Heart left ventricle (tissue), 13 donors: Measurements from ENCODE around the gene OSBPL10.

Experiments used
- CTCF ChIP-seq, 12 donors: fragments of 200-600 bp; sonication (generic) in 4 of 12; IDR thresholded peaks; one replicate each; pipeline versions ENCODE4 v1.5.0 to v1.8.0; 2018 to 2022; ENCODE audit warnings: antibody characterized with exemption in 12 of 12, mild to moderate bottlenecking in 5 of 12
- POLR2A ChIP-seq, 2 donors: fragments of 450-650 bp; IDR thresholded peaks; one replicate each; pipeline ENCODE4 v1.6.1; 2017; ENCODE audit warnings: antibody characterized with exemption in 2 of 2, mild to moderate bottlenecking in 2 of 2, moderate library complexity in 2 of 2
- donor health status: ischemic (EF 13 %, LVEDD 7.1; RV severe dilation, severe dysfunction).
- donor health status: DM: no; HTN: yes; CAD: no.
- donor health status: DM: no; HTN: no; CAD: no.
- donor health status: ischemic (EF 25% LVEDD 6.9; RV normal size, moderate dysfunction).
- donor health status: ischemic (EF 25% LVEDD 5.7; RV mildly dilated, moderate dysfunction).
- donor health status: ischemic (EF 35%, LVEDD 5.7; RV mildly dilated, moderate dysfunction).
- donor health status: nonischemic (EF 11% LVEDD 7.7; RV severe dilation, severe dysfunction).
- donor health status: DM: yes; HTN: yes; CAD: no.
- donor health status: PGD.
- donor health status: ischemic (EF 29% LVEDD 5.4; RV normal size, mild dysfunction).
- donor health status: nonischemic (EF 23%, LVEDD 6.1; RV moderate dilation, normal function).

GRCh38 chr3:31958701-31959152, 22.3 kb downstream of the OSBPL10 start:
- TF ChIP-seq CTCF (IDR thresholded peaks at IDR 0.05) (no peak), POLR2A (IDR thresholded peaks at IDR 0.05) (no peak)
